Spleen (tissue), 11 donors: Measurements from ENCODE around the gene COPG2. TPM values are rescaled to one million over a fixed set of nuclear protein-coding genes. Genes with fewer than 3 reads are reported as not detected.
"Not testable (repeated sequence)": the region's sequence is repeated elsewhere in the genome, so short reads cannot be mapped to it uniquely, and the experiment has no call there.

Experiments
- DNase-seq: peaks from one replicate; pipeline ENCODE4 v3.0.0-alpha.2; 2020
- H3K27ac ChIP-seq, 8 donors: fragments of 200-600 bp; sonication (generic) in 7 of 8; 1 replicate in 4 of 8; 2 replicates in 4 of 8; pipeline versions ENCODE4 v1.5.0 to v1.8.0; 2016 to 2021; ENCODE audit warnings: inconsistent platforms in 4 of 8, mild to moderate bottlenecking in 4 of 8, moderate library complexity in 1 of 8
- H3K27me3 ChIP-seq, 7 donors: fragments of 200-600 bp; sonication (generic) in 6 of 7; replicated peaks in 1 of 7; 1 replicate in 4 of 7; 2 replicates in 3 of 7; pipeline versions ENCODE4 v1.5.0 to v1.8.0; 2016 to 2021; ENCODE audit warnings: inconsistent platforms in 3 of 7, mild to moderate bottlenecking in 1 of 7
- H3K36me3 ChIP-seq, 6 donors: fragments of 200-600 bp; sonication (generic) in 5 of 6; 1 replicate in 4 of 6; 2 replicates in 2 of 6; pipeline versions ENCODE4 v1.5.0 to v1.8.0; 2016 to 2021; ENCODE audit warnings: inconsistent platforms in 2 of 6
- H3K4me1 ChIP-seq, 6 donors: fragments of 200-600 bp; sonication (generic) in 5 of 6; 1 replicate in 3 of 6; 2 replicates in 3 of 6; pipeline versions ENCODE4 v1.5.0 to v1.8.0; 2016 to 2021; ENCODE audit warnings: inconsistent platforms in 3 of 6
- H3K4me3 ChIP-seq, 8 donors: fragments of 200-600 bp; sonication (generic) in 7 of 8; 1 replicate in 4 of 8; 2 replicates in 4 of 8; pipeline versions ENCODE4 v1.5.0 to v1.8.0; 2016 to 2021; ENCODE audit warnings: inconsistent platforms in 4 of 8, mild to moderate bottlenecking in 4 of 8, moderate library complexity in 2 of 8
- H3K9me3 ChIP-seq, 8 donors: fragments of 200-600 bp; sonication (generic) in 7 of 8; 1 replicate in 4 of 8; 2 replicates in 4 of 8; pipeline versions ENCODE4 v1.5.0 to v1.8.0; 2016 to 2021; ENCODE audit warnings: inconsistent platforms in 4 of 8
- POLR2A ChIP-seq, 3 donors: fragments of 450-650 bp; IDR thresholded peaks; one replicate each; pipeline ENCODE4 v1.5.1; 2017; ENCODE audit warnings: antibody characterized with exemption in 3 of 3, mild to moderate bottlenecking in 1 of 3
- POLR2AphosphoS5 ChIP-seq, 3 donors: sonication (generic); formaldehyde crosslinking; IDR thresholded peaks; one replicate each; pipeline ENCODE4 v1.5.1; 2017; ENCODE audit warnings: antibody characterized with exemption in 3 of 3
- WGBS, 5 donors: extraction: QIAGEN DNeasy Blood & Tissue Kit in 3 of 5; methylation state at CpG; one replicate each; pipeline versions ENCODE4 v1.1.5 to v1.1.7; 2013 to 2018; 5-methylcytosine and 5-hydroxymethylcytosine counted together
- intact Hi-C: fragments of 100-400 bp; cut with DNase I; formaldehyde crosslinking; loops from one replicate; pipeline ENCODE4 v1.15.0; 2023; ENCODE audit warnings: low total_unique reads
- polyA plus RNA-seq, 3 donors: library from polyadenylated mRNA; stranded (reverse); fragments of 200-250 nt; gene quantifications; one replicate each; pipeline ENCODE4 v1.2.1, GENCODE V29; 2013
- total RNA-seq, 7 donors: library from RNA; depleted of rRNA in 3 of 7; stranded (reverse); fragments of >200 nt in 3 of 7; fragmentation: NEBNext Ultra II Directional in 4 of 7; extraction: Animal tissue kit (Norgen Biotek cat#: 25700) in 4 of 7; gene quantifications; one replicate each; pipeline versions ENCODE4 v1.1.0 to v1.2.1, GENCODE V29; 2016 to 2021
- TF ChIP-seq, protein P1 (sequence below), 11 experiments: fragments of 200-600 bp in 7 of 11; fragments of 450-650 bp in 4 of 11; sonication (generic) in 4 of 11; IDR thresholded peaks in 8 of 11; conservative IDR thresholded peaks in 3 of 11; 1 replicate in 7 of 11; 2 replicates in 4 of 11; pipeline versions ENCODE4 v1.4.0 to v1.8.0; 2016 to 2021; ENCODE audit warnings: antibody characterized with exemption in 11 of 11, inconsistent platforms in 4 of 11, mild to moderate bottlenecking in 1 of 11
- donor health status: healthy with polysubstance abuse.
- donor health status: DM: no; HTN: no; CAD: no; lungs with moderate emphysema.
- donor health status: DM: no; HTN: no; CAD: no.
- donor health status: Bipolar disorder and iron deficiency.
- donor health status: healthy.
- donor health status: DM: no; HTN: no; CAD: no.
- donor health status: DM: yes; HTN: yes; CAD: no.

Gene COPG2
- total and polyA plus RNA-seq, 10 donors, result 5.8 to 25.1 (median 18.3) TPM

DNA sequence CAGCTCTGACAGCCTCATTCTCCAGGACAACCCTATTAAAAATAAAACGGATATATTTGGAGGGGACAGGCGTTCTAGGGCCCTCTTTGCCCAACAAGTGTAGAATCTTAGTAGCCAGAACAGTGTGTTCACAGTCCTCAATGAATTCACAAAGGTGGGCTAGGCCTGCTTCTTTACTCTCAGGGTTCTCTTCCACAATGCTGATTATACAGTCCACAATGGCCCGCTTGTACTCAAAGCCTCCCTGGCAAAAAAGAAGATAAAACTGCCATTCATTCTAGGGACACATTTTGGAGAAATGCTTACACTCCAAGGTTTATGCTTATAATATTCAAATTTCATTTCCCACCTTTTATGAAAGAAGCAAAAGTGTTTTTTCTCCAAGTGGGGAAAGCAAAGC, 114.1 kb downstream of the COPG2 start:
- H3K36me3 ChIP-seq, result peaks cover 0 to 51% (median 11%) of the 10 kb centered on the region in 6 donors
- H3K9me3 ChIP-seq, result no peaks in the 10 kb centered on the region
- DNase-seq, result no peak
- H3K27me3 ChIP-seq, result no peaks in the 10 kb centered on the region
- H3K4me1 ChIP-seq, result no peaks in the 10 kb centered on the region
- no peak overlapping the region for H3K27ac ChIP-seq
- no peak overlapping the region for H3K4me3 ChIP-seq
- intact Hi-C loops, result no loop called here
- 92 to 97% (median 95%) methylated on average over 3 of the region's 3 CpGs for WGBS, 5 donors
- TF ChIP-seq, protein P1, sequence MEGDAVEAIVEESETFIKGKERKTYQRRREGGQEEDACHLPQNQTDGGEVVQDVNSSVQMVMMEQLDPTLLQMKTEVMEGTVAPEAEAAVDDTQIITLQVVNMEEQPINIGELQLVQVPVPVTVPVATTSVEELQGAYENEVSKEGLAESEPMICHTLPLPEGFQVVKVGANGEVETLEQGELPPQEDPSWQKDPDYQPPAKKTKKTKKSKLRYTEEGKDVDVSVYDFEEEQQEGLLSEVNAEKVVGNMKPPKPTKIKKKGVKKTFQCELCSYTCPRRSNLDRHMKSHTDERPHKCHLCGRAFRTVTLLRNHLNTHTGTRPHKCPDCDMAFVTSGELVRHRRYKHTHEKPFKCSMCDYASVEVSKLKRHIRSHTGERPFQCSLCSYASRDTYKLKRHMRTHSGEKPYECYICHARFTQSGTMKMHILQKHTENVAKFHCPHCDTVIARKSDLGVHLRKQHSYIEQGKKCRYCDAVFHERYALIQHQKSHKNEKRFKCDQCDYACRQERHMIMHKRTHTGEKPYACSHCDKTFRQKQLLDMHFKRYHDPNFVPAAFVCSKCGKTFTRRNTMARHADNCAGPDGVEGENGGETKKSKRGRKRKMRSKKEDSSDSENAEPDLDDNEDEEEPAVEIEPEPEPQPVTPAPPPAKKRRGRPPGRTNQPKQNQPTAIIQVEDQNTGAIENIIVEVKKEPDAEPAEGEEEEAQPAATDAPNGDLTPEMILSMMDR (IDR thresholded peaks at IDR 0.05 in 8 of 11, conservative IDR thresholded peaks at IDR 0.05 in 3 of 11), result no peak
- no peak for TF ChIP-seq POLR2A (IDR thresholded peaks at IDR 0.05)
- TF ChIP-seq POLR2AphosphoS5 (IDR thresholded peaks at IDR 0.05), result no peak

DNA sequence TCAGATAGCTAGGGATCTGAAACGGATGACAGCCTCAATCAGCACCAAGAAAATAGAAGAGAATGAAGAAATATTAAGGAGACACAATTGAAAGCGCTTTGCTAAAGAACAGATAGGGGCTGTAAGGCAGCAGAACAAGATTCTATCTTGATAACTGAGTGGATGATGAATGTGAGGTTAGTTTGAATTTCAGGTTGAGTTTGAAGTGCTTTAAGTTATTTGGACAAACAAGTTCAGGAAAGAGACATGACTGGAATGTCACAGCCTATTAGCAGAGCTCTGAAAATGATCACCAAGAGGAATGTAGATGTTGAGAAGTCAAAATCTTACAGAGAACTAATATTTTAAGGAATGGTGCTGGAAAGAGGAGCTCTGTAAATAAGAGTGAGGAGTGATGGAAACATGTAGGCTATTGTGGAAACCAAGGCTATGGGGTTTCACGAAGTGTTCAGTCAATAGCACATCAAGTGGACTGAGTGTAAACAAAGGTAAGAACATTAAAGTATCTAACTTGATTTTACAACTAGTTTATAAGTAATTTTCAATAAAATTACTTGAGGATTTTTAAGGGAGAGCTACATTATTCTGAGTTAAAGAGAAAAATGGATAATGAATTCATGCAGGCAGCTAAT, 115.0 kb downstream of the COPG2 start:
- WGBS, 5 donors, result 91 to 97% (median 96%) methylated on average over 3 of the region's 3 CpGs
- Histone ChIP-seq H3K4me1 (no peaks in the 10 kb centered on the region), H3K4me3 (no peak overlapping the region), H3K9me3 (no peaks in the 10 kb centered on the region), H3K36me3 (peaks cover 0 to 59% (median 11%) of the 10 kb centered on the region in 6 donors), H3K27ac (no peak overlapping the region), H3K27me3 (no peaks in the 10 kb centered on the region)
- TF ChIP-seq POLR2A (IDR thresholded peaks at IDR 0.05) (no peak), POLR2AphosphoS5 (IDR thresholded peaks at IDR 0.05) (no peak)
- TF ChIP-seq, protein P1 (IDR thresholded peaks at IDR 0.05 in 8 of 11, conservative IDR thresholded peaks at IDR 0.05 in 3 of 11), result no peak
- intact Hi-C loops, result no loop called here
- no peak for DNase-seq

DNA sequence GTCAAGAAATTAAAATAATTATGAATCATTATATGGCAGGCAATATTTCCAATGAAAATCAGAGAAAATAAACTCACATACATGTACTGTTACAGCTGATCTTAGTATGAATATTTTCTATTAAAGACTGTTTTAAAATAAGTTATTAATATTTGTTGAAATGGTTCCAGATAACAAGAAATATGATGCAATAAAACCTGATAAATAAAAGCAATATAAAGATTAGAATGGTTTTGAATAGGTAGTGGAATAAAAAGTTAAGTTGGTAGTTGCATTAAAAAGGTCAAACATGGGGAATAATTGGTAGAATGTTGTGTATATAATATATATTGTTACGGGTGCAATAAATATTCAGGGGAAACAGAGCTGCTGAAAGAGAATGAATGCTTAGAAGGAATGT, 124.2 kb downstream of the COPG2 start:
- TF ChIP-seq, protein P1 (IDR thresholded peaks at IDR 0.05 in 8 of 11, conservative IDR thresholded peaks at IDR 0.05 in 3 of 11), result no peak
- no peak for TF ChIP-seq POLR2AphosphoS5 (IDR thresholded peaks at IDR 0.05)
- no peak for TF ChIP-seq POLR2A (IDR thresholded peaks at IDR 0.05)
- no peak overlapping the region for H3K4me3 ChIP-seq
- H3K9me3 ChIP-seq, result no peaks in the 10 kb centered on the region
- H3K36me3 ChIP-seq, result peaks cover 0 to 73% (median 8%) of the 10 kb centered on the region in 6 donors
- H3K4me1 ChIP-seq, result no peaks in the 10 kb centered on the region
- no peak for DNase-seq
- intact Hi-C loops, result no loop called here
- no peaks in the 10 kb centered on the region for H3K27me3 ChIP-seq
- WGBS, 5 donors, result 94 to 98% (median 96%) methylated on average over 1 of the region's 1 CpG
- H3K27ac ChIP-seq, result no peak overlapping the region

DNA sequence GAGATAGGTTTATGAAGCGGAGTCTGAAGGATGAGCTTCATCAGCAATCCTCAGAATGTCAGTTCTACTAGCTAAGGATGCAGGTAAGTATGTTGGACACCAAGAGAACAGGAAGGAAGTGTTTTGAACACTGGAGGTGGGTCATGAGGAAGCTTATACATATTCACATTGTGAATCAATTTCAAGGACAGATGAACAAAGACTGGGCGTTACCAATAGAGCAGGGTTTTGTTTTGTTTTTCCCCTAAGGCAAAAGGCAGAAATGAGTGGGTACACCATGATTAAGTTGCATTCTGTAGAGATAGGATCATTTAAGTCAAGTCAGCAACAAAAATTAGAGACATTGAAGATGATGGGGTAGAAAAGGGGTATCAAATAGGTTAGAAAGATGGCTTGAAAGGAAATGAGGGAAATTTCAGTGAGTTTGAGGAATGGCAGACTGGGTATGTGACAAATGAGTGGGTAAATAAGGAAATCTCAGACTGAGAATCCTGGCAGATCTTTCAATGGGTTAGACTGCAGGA, 125.0 kb downstream of the COPG2 start:
- intact Hi-C loops, result no loop called here
- TF ChIP-seq POLR2A (IDR thresholded peaks at IDR 0.05) (no peak), POLR2AphosphoS5 (IDR thresholded peaks at IDR 0.05) (no peak)
- TF ChIP-seq, protein P1 (IDR thresholded peaks at IDR 0.05 in 8 of 11, conservative IDR thresholded peaks at IDR 0.05 in 3 of 11), result no peak
- Histone ChIP-seq H3K27ac (peak overlapping the region in 3 of 8 donors; percentile 31 to 37 (median 37)), H3K4me1 (no peaks in the 10 kb centered on the region), H3K27me3 (no peaks in the 10 kb centered on the region), H3K4me3 (no peak overlapping the region), H3K36me3 (peaks cover 0 to 73% (median 8%) of the 10 kb centered on the region in 6 donors), H3K9me3 (no peaks in the 10 kb centered on the region)
- WGBS, 5 donors, result 82 to 88% (median 85%) methylated on average over 2 of the region's 2 CpGs
- no peak for DNase-seq

DNA sequence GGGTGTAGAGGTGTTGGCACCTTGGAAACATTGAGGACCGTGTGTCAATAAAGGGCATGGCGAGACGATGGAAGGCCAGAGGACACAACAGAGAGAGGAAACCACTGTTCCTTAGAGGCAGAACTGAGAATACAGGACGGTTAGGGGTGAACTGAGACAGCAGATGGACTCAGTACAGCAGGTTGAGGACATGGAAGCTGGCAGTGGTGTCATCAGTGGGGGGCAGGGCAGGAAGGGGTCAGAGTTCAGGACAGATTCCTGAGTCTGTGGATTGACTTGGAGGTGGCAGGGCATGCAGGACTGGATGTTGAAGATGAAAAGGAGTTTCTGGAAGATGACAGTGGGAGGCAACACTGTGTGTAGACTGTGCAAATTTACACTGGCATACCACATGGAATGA, 126.3 kb downstream of the COPG2 start:
- H3K27me3 ChIP-seq, intact Hi-C loops, H3K4me3 ChIP-seq, H3K4me1 ChIP-seq, DNase-seq, H3K9me3 ChIP-seq, H3K27ac ChIP-seq: not testable (repeated sequence)
- H3K36me3 ChIP-seq, result peaks cover 0 to 72% (median 4%) of the 10 kb centered on the region in 6 donors
- WGBS, 5 donors, result 68 to 96% (median 79%) methylated on average over 4 of the region's 4 CpGs

DNA sequence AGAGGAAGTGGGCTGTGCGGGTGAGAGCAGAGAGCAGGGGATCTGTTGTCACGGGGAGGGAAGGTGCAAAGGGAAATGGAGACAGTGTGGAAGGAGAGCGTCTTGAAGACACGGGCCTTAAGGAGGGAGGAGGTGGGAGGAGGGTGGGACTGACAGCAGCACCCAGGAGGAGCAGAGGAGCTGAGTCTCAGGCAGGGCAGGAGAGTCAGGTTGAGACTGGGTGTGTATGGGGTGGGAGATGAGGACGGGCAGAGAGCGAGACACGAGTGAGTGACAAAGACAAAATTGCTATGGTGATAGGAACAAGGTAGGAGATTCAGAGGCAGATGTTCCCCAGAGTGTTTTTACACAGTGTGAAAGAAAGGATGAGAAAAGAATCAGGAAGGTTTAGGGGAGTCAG, 127.3 kb downstream of the COPG2 start:
- H3K27me3 ChIP-seq, intact Hi-C loops, H3K4me3 ChIP-seq, DNase-seq, H3K9me3 ChIP-seq, H3K4me1 ChIP-seq, H3K27ac ChIP-seq: not testable (repeated sequence)
- WGBS, 5 donors, result 87 to 90% (median 88%) methylated on average over 7 of the region's 7 CpGs
- peaks cover 0 to 69% (median 3%) of the 10 kb centered on the region in 6 donors for H3K36me3 ChIP-seq

DNA sequence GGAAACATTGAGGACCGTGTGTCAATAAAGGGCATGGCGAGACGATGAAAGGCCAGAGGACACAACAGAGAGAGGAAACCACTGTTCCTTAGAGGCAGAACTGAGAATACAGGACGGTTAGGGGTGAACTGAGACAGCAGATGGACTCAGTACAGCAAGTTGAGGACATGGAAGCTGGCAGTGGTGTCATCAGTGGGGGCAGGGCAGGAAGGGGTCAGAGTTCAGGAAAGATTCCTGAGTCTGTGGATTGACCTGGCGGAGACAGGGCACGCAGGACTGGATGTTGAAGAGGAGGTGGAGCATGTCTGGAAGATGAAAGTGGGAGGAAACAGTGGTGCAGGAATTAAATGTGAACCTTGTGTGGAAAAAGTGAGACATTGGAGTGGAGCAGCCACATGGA, 130.7 kb downstream of the COPG2 start:
- DNase-seq, H3K27ac ChIP-seq, H3K9me3 ChIP-seq, H3K4me3 ChIP-seq, intact Hi-C loops, H3K27me3 ChIP-seq, H3K4me1 ChIP-seq: not testable (repeated sequence)
- H3K36me3 ChIP-seq, result peaks cover 0 to 76% (median 0%) of the 10 kb centered on the region in 6 donors
- 79 to 88% (median 84%) methylated on average over 6 of the region's 6 CpGs for WGBS, 5 donors
